SIG-M5 treated with dmso at 0.1 percent for 504 hours (cell line): ENCODE data around the gene RBM19.

Source experiments
- DNase-seq: peaks from one replicate; lab custom pipeline; 2025; ENCODE audit not compliant: unreplicated experiment; lab: John Stamatoyannopoulos, UW

Gene RBM19

GRCh38 chr12:113837528-113838296 is 128.4 kb downstream of the RBM19 start:
- DNase-seq = no peak

GRCh38 chr12:113837084-113837483 is 129.0 kb downstream of the RBM19 start:
- DNase-seq = no peak

GRCh38 chr12:113835896-113836295 is 130.2 kb downstream of the RBM19 start:
- DNase-seq = no peak

- DNase-seq = no peak
Measured at GRCh38 chr12:113835433-113835832, 130.7 kb downstream of the RBM19 start.

GRCh38 chr12:113833422-113833821 is 132.7 kb downstream of the RBM19 start:
- DNase-seq = no peak

GRCh38 chr12:113831476-113831875 is 134.6 kb downstream of the RBM19 start:
- no peak for DNase-seq

GRCh38 chr12:113831016-113831415 is 135.1 kb downstream of the RBM19 start:
- no peak for DNase-seq

- no peak for DNase-seq
Measured at GRCh38 chr12:113829212-113829611, 136.9 kb downstream of the RBM19 start.

GRCh38 chr12:113827539-113828114 is 138.5 kb downstream of the RBM19 start:
- DNase-seq = no peak

- no peak for DNase-seq
Measured at GRCh38 chr12:113826805-113827538, 139.2 kb downstream of the RBM19 start.

- DNase-seq = no peak
Measured at GRCh38 chr12:113825705-113826104, 140.4 kb downstream of the RBM19 start.

GRCh38 chr12:113823816-113824215 is 142.3 kb downstream of the RBM19 start:
- no peak for DNase-seq

GRCh38 chr12:113823016-113823415 is 143.1 kb downstream of the RBM19 start:
- DNase-seq = no peak

- DNase-seq = no peak
Measured at GRCh38 chr12:113820842-113821241, 145.3 kb downstream of the RBM19 start.

GRCh38 chr12:113820309-113820708 is 145.8 kb downstream of the RBM19 start:
- no peak for DNase-seq

- no peak for DNase-seq
Measured at GRCh38 chr12:113819495-113819894, 146.6 kb downstream of the RBM19 start.

- DNase-seq = no peak
Measured at GRCh38 chr12:113818833-113819232, 147.3 kb downstream of the RBM19 start.

GRCh38 chr12:113818283-113818682 is 147.8 kb downstream of the RBM19 start:
- no peak for DNase-seq

GRCh38 chr12:113816866-113817265 is 149.3 kb downstream of the RBM19 start:
- no peak for DNase-seq

GRCh38 chr12:113815031-113815430 is 151.1 kb downstream of the RBM19 start:
- no peak for DNase-seq

GRCh38 chr12:113813229-113813541 is 152.9 kb downstream of the RBM19 start:
- no peak for DNase-seq
